DOHH2 (cell line): Measurements from ENCODE around the gene SLX4.

Source experiments
- EZH2phosphoT487 ChIP-seq: fragments of 200-600 bp; sonication (generic); IDR thresholded peaks from 2 replicates; pipeline ENCODE4 v1.6.1; 2017; ENCODE audit warnings: borderline replicate concordance, mild to moderate bottlenecking, antibody characterized with exemption, low read length, moderate library complexity, mixed read lengths
- TF ChIP-seq, protein P1 (sequence below): fragments of 200-600 bp; sonication (generic); IDR thresholded peaks from one replicate; pipeline ENCODE4 v1.5.1; 2014; ENCODE audit warnings: antibody characterized with exemption, mild to moderate bottlenecking, low read depth, low read length; ENCODE audit not compliant: poor library complexity, severe bottlenecking

DNA sequence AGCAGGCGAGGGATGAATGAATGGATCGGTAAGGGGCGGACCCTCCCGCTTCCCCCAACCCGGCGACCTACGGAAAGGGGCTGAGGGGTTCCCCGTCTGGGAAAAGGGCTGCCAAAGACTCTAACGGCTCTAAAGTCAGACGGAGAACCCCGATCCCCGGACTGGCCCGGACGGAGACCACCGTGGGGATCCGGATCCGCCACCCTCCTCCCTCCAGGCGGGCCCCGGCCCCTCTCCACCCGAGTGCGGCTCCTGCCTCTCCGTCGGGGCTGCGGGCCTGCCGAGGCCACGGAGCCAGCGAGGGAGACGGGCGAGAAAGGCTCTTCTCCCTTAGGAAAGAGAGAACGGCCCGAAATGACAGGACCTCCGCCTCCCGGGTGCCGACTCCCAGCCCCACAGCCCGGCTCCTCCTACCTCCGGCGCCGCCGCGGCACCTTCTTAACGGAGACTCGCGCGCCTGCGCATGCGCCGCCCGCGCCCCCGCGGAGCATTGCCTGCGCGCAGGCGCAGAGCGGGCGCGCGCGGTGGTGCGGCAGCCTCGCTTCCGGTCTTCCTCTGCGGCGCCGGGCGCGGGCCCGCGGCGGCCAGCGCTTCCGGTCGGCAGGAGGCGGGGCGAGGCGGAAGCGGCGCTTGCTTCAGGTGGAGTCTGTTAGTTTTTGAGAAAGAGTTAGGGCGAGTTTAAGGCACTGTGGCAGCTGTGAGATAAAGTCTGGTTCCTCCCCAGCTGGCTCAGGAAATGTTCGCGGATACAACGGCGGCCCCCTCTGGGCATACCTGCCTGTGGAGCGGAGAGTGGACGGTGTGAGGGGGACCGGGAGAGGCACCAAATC is at the start of gene SLX4:
- no peak for TF ChIP-seq EZH2phosphoT487
- TF ChIP-seq, protein P1, sequence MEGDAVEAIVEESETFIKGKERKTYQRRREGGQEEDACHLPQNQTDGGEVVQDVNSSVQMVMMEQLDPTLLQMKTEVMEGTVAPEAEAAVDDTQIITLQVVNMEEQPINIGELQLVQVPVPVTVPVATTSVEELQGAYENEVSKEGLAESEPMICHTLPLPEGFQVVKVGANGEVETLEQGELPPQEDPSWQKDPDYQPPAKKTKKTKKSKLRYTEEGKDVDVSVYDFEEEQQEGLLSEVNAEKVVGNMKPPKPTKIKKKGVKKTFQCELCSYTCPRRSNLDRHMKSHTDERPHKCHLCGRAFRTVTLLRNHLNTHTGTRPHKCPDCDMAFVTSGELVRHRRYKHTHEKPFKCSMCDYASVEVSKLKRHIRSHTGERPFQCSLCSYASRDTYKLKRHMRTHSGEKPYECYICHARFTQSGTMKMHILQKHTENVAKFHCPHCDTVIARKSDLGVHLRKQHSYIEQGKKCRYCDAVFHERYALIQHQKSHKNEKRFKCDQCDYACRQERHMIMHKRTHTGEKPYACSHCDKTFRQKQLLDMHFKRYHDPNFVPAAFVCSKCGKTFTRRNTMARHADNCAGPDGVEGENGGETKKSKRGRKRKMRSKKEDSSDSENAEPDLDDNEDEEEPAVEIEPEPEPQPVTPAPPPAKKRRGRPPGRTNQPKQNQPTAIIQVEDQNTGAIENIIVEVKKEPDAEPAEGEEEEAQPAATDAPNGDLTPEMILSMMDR, result no peak
